GM12878 (cell line): Measurements from ENCODE around the gene TMEM131L. TPM values are rescaled to one million over a fixed set of nuclear protein-coding genes. Genes with fewer than 3 reads are reported as not detected.

Experiments
- ATAC-seq: fragments of 200-7000 bp; cut with Tn5 transposase; 3 replicates; pipeline ENCODE4 v1.9.1; 2020; ENCODE audit warnings: mild to moderate bottlenecking, moderate library complexity
- BruUV-seq: library from RNA; stranded (reverse); fragments of 400-500 nt; replicated peaks from 2 replicates; lab custom pipeline; 2021; lab: Mats Ljungman, UMichigan
- CTCF ChIA-PET: fragments of 300-600 bp; sonication (Branson Sonifier 250); formaldehyde crosslinking; extraction: SDS; loops from one replicate; lab custom pipeline; 2021; ENCODE audit warnings: inconsistent platforms; lab: Yijun Ruan, JAX
- POLR2A ChIA-PET: fragments of 350-600 bp; formaldehyde crosslinking; extraction: SDS; loops from one replicate; lab custom pipeline; 2021; ENCODE audit warnings: inconsistent platforms; lab: Charles Lee
- RAD21 ChIA-PET: fragments of 300-600 bp; sonication (Branson Sonifier 250); formaldehyde crosslinking; loops from one replicate; lab custom pipeline; 2023; ENCODE audit warnings: antibody characterized with exemption; ENCODE audit not compliant: unreplicated experiment; lab: Charles Lee
- SMC1A ChIA-PET: fragments of 300-600 bp; sonication (Branson Sonifier 250); formaldehyde crosslinking; loops from one replicate; lab custom pipeline; 2023; ENCODE audit not compliant: unreplicated experiment, uncharacterized antibody; lab: Charles Lee
- DNase-seq: peaks from one replicate; pipeline ENCODE4 v3.0.0-alpha.2; 2011; ENCODE audit warnings: low read depth, low spot score
- FAIRE-seq: peaks from 3 replicates; lab custom pipeline; 2011; peaks lifted over from hg19 to GRCh38; lab: Jason Lieb, UNC
- H2AFZ ChIP-seq: 2 replicates; pipeline ENCODE4 v1.6.0; 2011; ENCODE audit warnings: low read depth, low read length, control low read depth; ENCODE audit not compliant: control insufficient read depth
- H3K27ac ChIP-seq: 2 replicates; pipeline ENCODE4 v1.5.1; 2011; ENCODE audit warnings: control low read depth; ENCODE audit not compliant: control insufficient read depth, insufficient read depth
- H3K27me3 ChIP-seq, 2 experiments: replicated peaks in 1 of 2; 2 replicates each; pipeline versions ENCODE4 v1.6.0 to v1.6.1; 2011; ENCODE audit warnings: low read length in 1 of 2; ENCODE audit not compliant: control insufficient read depth in 2 of 2, insufficient read depth in 2 of 2
- H3K36me3 ChIP-seq, 2 experiments: 2 replicates each; pipeline ENCODE4 v1.5.1; 2011; ENCODE audit warnings: low read length in 1 of 2; ENCODE audit not compliant: control insufficient read depth in 2 of 2, insufficient read depth in 2 of 2
- H3K4me1 ChIP-seq: 2 replicates; pipeline ENCODE4 v1.6.1; 2011; ENCODE audit warnings: mild to moderate bottlenecking, low read length, moderate library complexity, mixed read lengths; ENCODE audit not compliant: control insufficient read depth, insufficient read depth
- H3K4me2 ChIP-seq: 2 replicates; pipeline ENCODE4 v1.6.0; 2011; ENCODE audit warnings: control low read depth; ENCODE audit not compliant: control insufficient read depth, insufficient read depth
- H3K4me3 ChIP-seq: fragments of 200-600 bp; sonication (generic); 2 replicates; pipeline ENCODE4 v1.5.1; 2016
- H3K79me2 ChIP-seq: 2 replicates; pipeline ENCODE4 v1.6.0; 2011; ENCODE audit warnings: low read length; ENCODE audit not compliant: control insufficient read depth, insufficient read depth
- H3K9ac ChIP-seq: 2 replicates; pipeline ENCODE4 v1.8.0; 2011; ENCODE audit warnings: low read length, control low read depth, mixed read lengths; ENCODE audit not compliant: control insufficient read depth, insufficient read depth
- H3K9me3 ChIP-seq: replicated peaks from 3 replicates; pipeline ENCODE4 v1.5.1; 2011; ENCODE audit warnings: mild to moderate bottlenecking, low read length; ENCODE audit not compliant: control insufficient read depth, insufficient read depth
- H4K20me1 ChIP-seq: 2 replicates; pipeline ENCODE4 v1.6.0; 2011; ENCODE audit not compliant: control insufficient read depth, insufficient read depth
- PAX5 ChIP-seq: IDR thresholded peaks from 2 replicates; pipeline ENCODE4 v1.6.1; 2011; ENCODE audit warnings: low read depth, low read length, borderline replicate concordance
- PAX8 ChIP-seq: fragments of 450-650 bp; IDR thresholded peaks from 2 replicates; pipeline ENCODE4 v1.6.1; 2017; ENCODE audit warnings: mild to moderate bottlenecking, moderate library complexity
- SREBF1 ChIP-seq: IDR thresholded peaks from 2 replicates; pipeline ENCODE4 v1.6.1; 2012; ENCODE audit warnings: mild to moderate bottlenecking, low read length
- ZNF687 ChIP-seq: fragments of 450-650 bp; IDR thresholded peaks from 2 replicates; pipeline ENCODE4 v1.6.1; 2017; ENCODE audit warnings: mild to moderate bottlenecking, moderate library complexity
- WGBS: methylation state at CpG from one replicate; pipeline ENCODE4 v1.1.6; 2016; ENCODE audit warnings: low lambda C conversion rate; ENCODE audit not compliant: insufficient replicate concordance, insufficient coverage; ENCODE audit errors: missing lambda C conversion rate; 5-methylcytosine and 5-hydroxymethylcytosine counted together
- in situ Hi-C: fragments of 300-500 bp; cut with MboI; formaldehyde crosslinking; loops from 9 replicates; pipeline ENCODE4 v1.14.3; 2018; ENCODE audit warnings: mixed read lengths
- intact Hi-C: fragments of 100-400 bp; cut with micrococcal nuclease; formaldehyde crosslinking; loops from one replicate; pipeline ENCODE4 v1.14.2; 2022; ENCODE audit not compliant: unreplicated experiment
- polyA plus RNA-seq, 11 experiments: library from polyadenylated mRNA; depleted of rRNA in 4 of 11; unstranded in 6 of 11; stranded (reverse) in 5 of 11; fragments of >200 nt; fragmentation: Nextera tagmentation in 4 of 11; fragmentation: Illumina TruSeq in 1 of 11; extraction: Ambion mirVana in 4 of 11; extraction: Trizol in 1 of 11; gene quantifications; 1 replicate in 1 of 11; 2 replicates in 10 of 11; pipeline versions ENCODE4 v1.2.1 to v1.2.3, GENCODE V29; 2011 to 2016; ENCODE audit warnings: inconsistent platforms in 2 of 11, missing spikeins in 2 of 11, low read depth in 1 of 11
- total RNA-seq, 4 experiments: library from RNA; depleted of rRNA in 3 of 4; stranded (reverse); fragments of >200 nt in 3 of 4; fragmentation: Illumina TruSeq in 1 of 4; extraction: Trizol in 1 of 4; gene quantifications; 2 replicates each; pipeline versions ENCODE4 v1.2.1 to v1.2.3, GENCODE V29; 2013 to 2021

TMEM131L gene
- total and polyA plus RNA-seq, 10 of the 15 experiments (the other 5 are each of a cell fraction or from before 2014, with no cell fraction given), result 8.5 to 101 (median 74.4) TPM

GRCh38 chr4:153623491-153623890, 157.3 kb downstream of the TMEM131L start:
- BruUV-seq, result TSS peak; percentile 16
- SMC1A ChIA-PET, result no interaction called here

More at GRCh38 chr4:153623491-153623890, 157.3 kb downstream of the TMEM131L start:
- peaks cover 7% of the 10 kb centered on the region; the same call in 1 of the 2 replicates for H4K20me1 ChIP-seq
- no peak overlapping the region for H3K9ac ChIP-seq
- H3K9me3 ChIP-seq, result no peaks in the 10 kb centered on the region
- 50% methylated on average over 2 of the region's 2 CpGs for WGBS
- ATAC-seq (no peak), DNase-seq (no peak), FAIRE-seq (no peak)
- RAD21 ChIA-PET, result no interaction called here
- H3K79me2 ChIP-seq, result no peaks in the 10 kb centered on the region
- no peak overlapping the region for H3K4me3 ChIP-seq
- POLR2A ChIA-PET, result no interaction called here
- no peak overlapping the region for H3K4me2 ChIP-seq
- no peaks in the 10 kb centered on the region for H3K27me3 ChIP-seq
- H3K27ac ChIP-seq, result no peak overlapping the region
- intact Hi-C loops, result no loop called here
- H3K36me3 ChIP-seq, result peaks cover 37 to 62% of the 10 kb centered on the region in 2 experiments
- no peak overlapping the region for H2AFZ ChIP-seq
- TF ChIP-seq PAX8 (no peak), PAX5 (no peak), ZNF687 (no peak), SREBF1 (no peak)
- H3K4me1 ChIP-seq, result no peaks in the 10 kb centered on the region
- in situ Hi-C loops, result no loop called here
- CTCF ChIA-PET, result no interaction called here
